ENCODE results near the gene PPARG. TPM values are rescaled to one million over a fixed set of nuclear protein-coding genes. Genes with fewer than 3 reads are reported as not detected.

Gene PPARG
- polyA plus RNA-seq, 1 of the 3 experiments (the other 2 are of a cell fraction), result 2.8 TPM

GRCh38 chr3:12278566-12278965 lies 10.3 kb upstream of the PPARG start:
- H3K9ac ChIP-seq, result no peak overlapping the region
- H3K27me3 ChIP-seq (ENCODE audit: insufficient read depth), result no peaks in the 10 kb centered on the region
- ChIA-PET CTCF (no interaction called here), POLR2A (no interaction called here)
- H3K4me2 ChIP-seq, result no peak overlapping the region
- DNase-seq, result no peak
- H3K9me3 ChIP-seq, result no peaks in the 10 kb centered on the region
- H3F3A ChIP-seq (replicated peaks; ENCODE audit: insufficient read depth), result peaks cover 3% of the 10 kb centered on the region
- no peaks in the 10 kb centered on the region for H3K9me2 ChIP-seq
- WGBS (ENCODE audit: low lambda C conversion rate), result 86% methylated on average over 3 of the region's 3 CpGs
- no peak for TF ChIP-seq RFX5 (IDR thresholded peaks at IDR 0.05; ENCODE audit: low read length)
- no peak for TF ChIP-seq SIN3A (IDR thresholded peaks at IDR 0.05; ENCODE audit: borderline replicate concordance, low read depth, low read length)
- TF ChIP-seq RCOR1 (IDR thresholded peaks at IDR 0.05; ENCODE audit: low read length), result no peak
- no peak for TF ChIP-seq TEAD4 (IDR thresholded peaks at IDR 0.05; ENCODE audit: borderline replicate concordance, insufficient read depth)
- TF ChIP-seq, protein P1, sequence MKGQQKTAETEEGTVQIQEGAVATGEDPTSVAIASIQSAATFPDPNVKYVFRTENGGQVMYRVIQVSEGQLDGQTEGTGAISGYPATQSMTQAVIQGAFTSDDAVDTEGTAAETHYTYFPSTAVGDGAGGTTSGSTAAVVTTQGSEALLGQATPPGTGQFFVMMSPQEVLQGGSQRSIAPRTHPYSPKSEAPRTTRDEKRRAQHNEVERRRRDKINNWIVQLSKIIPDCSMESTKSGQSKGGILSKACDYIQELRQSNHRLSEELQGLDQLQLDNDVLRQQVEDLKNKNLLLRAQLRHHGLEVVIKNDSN (IDR thresholded peaks at IDR 0.05; ENCODE audit: borderline replicate concordance, low read depth), result no peak
- TF ChIP-seq CTCF (IDR thresholded peaks at IDR 0.05), result no peak
- TF ChIP-seq NRF1 (IDR thresholded peaks at IDR 0.05; ENCODE audit: low read depth, low read length), result no peak
- TF ChIP-seq RXRA (IDR thresholded peaks at IDR 0.05; ENCODE audit: borderline replicate concordance, low read depth), result no peak
- no peak for TF ChIP-seq CHD2 (IDR thresholded peaks at IDR 0.05; ENCODE audit: low read length, partially characterized antibody)
- TF ChIP-seq NFIC (IDR thresholded peaks at IDR 0.05; ENCODE audit: borderline replicate concordance), result no peak
- TF ChIP-seq ELF1 (IDR thresholded peaks at IDR 0.05), result no peak
- no peak for TF ChIP-seq MXI1 (IDR thresholded peaks at IDR 0.05; ENCODE audit: low read depth, low read length)
- H3K27ac ChIP-seq (ENCODE audit: low read depth in 2 of 2, low read length in 1 of 2), result no peak overlapping the region
- no peaks in the 10 kb centered on the region for H3K79me2 ChIP-seq (ENCODE audit: insufficient read depth)
- H3K4me1 ChIP-seq (ENCODE audit: control insufficient read depth in 1 of 2, insufficient read depth in 2 of 2, low read depth in 1 of 2, low read length in 1 of 2), result no peaks in the 10 kb centered on the region
- H3K4me3 ChIP-seq (ENCODE audit: low read depth in 2 of 2, low read length in 1 of 2), result no peak overlapping the region
- H4K20me1 ChIP-seq (ENCODE audit: insufficient read depth), result no peaks in the 10 kb centered on the region
- no peak overlapping the region for H2AFZ ChIP-seq (ENCODE audit: low read depth)
- H3K36me3 ChIP-seq (replicated peaks in 1 of 2; ENCODE audit: control insufficient read depth in 1 of 2, insufficient read depth in 2 of 2, low read length in 1 of 2), result no peaks in the 10 kb centered on the region

GRCh38 chr3:12279591-12280326 lies 9.1 kb upstream of the PPARG start:
- Histone ChIP-seq H3K36me3 (replicated peaks in 1 of 2; ENCODE audit: control insufficient read depth in 1 of 2, insufficient read depth in 2 of 2, low read length in 1 of 2) (no peaks in the 10 kb centered on the region), H2AFZ (ENCODE audit: low read depth) (no peak overlapping the region), H4K20me1 (ENCODE audit: insufficient read depth) (no peaks in the 10 kb centered on the region), H3K4me3 (ENCODE audit: low read depth in 2 of 2, low read length in 1 of 2) (no peak overlapping the region), H3K4me1 (ENCODE audit: control insufficient read depth in 1 of 2, insufficient read depth in 2 of 2, low read depth in 1 of 2, low read length in 1 of 2) (no peaks in the 10 kb centered on the region), H3F3A (replicated peaks; ENCODE audit: insufficient read depth) (peaks cover 3% of the 10 kb centered on the region), H3K4me2 (no peak overlapping the region), H3K27me3 (ENCODE audit: insufficient read depth) (no peaks in the 10 kb centered on the region), H3K9ac (no peak overlapping the region), H3K27ac (ENCODE audit: low read depth in 2 of 2, low read length in 1 of 2) (no peak overlapping the region), H3K9me3 (no peaks in the 10 kb centered on the region), H3K79me2 (ENCODE audit: insufficient read depth) (no peaks in the 10 kb centered on the region), H3K9me2 (no peaks in the 10 kb centered on the region)
- ChIA-PET POLR2A (no interaction called here), CTCF (no interaction called here)
- no peak for DNase-seq
- WGBS (ENCODE audit: low lambda C conversion rate), result 92% methylated on average over 10 of the region's 10 CpGs
- TF ChIP-seq FOXJ3 (CRISPR knock-in tag; IDR thresholded peaks at IDR 0.05), result no peak
- TF ChIP-seq, protein P2, sequence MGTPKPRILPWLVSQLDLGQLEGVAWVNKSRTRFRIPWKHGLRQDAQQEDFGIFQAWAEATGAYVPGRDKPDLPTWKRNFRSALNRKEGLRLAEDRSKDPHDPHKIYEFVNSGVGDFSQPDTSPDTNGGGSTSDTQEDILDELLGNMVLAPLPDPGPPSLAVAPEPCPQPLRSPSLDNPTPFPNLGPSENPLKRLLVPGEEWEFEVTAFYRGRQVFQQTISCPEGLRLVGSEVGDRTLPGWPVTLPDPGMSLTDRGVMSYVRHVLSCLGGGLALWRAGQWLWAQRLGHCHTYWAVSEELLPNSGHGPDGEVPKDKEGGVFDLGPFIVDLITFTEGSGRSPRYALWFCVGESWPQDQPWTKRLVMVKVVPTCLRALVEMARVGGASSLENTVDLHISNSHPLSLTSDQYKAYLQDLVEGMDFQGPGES (IDR thresholded peaks at IDR 0.05; ENCODE audit: low read depth, low read length), result no peak
- TF ChIP-seq, protein P3, sequence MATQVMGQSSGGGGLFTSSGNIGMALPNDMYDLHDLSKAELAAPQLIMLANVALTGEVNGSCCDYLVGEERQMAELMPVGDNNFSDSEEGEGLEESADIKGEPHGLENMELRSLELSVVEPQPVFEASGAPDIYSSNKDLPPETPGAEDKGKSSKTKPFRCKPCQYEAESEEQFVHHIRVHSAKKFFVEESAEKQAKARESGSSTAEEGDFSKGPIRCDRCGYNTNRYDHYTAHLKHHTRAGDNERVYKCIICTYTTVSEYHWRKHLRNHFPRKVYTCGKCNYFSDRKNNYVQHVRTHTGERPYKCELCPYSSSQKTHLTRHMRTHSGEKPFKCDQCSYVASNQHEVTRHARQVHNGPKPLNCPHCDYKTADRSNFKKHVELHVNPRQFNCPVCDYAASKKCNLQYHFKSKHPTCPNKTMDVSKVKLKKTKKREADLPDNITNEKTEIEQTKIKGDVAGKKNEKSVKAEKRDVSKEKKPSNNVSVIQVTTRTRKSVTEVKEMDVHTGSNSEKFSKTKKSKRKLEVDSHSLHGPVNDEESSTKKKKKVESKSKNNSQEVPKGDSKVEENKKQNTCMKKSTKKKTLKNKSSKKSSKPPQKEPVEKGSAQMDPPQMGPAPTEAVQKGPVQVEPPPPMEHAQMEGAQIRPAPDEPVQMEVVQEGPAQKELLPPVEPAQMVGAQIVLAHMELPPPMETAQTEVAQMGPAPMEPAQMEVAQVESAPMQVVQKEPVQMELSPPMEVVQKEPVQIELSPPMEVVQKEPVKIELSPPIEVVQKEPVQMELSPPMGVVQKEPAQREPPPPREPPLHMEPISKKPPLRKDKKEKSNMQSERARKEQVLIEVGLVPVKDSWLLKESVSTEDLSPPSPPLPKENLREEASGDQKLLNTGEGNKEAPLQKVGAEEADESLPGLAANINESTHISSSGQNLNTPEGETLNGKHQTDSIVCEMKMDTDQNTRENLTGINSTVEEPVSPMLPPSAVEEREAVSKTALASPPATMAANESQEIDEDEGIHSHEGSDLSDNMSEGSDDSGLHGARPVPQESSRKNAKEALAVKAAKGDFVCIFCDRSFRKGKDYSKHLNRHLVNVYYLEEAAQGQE (IDR thresholded peaks at IDR 0.05; ENCODE audit: low read depth, low read length), result no peak
- no peak for TF ChIP-seq FOXM1 (IDR thresholded peaks at IDR 0.05; ENCODE audit: low read depth)
- TF ChIP-seq TCF12 (IDR thresholded peaks at IDR 0.05), result no peak
- no peak for TF ChIP-seq EP300 (IDR thresholded peaks at IDR 0.05; ENCODE audit: borderline replicate concordance in 1 of 2, low read depth in 1 of 2, low read length in 1 of 2)
- no peak for TF ChIP-seq SIN3A (IDR thresholded peaks at IDR 0.05; ENCODE audit: borderline replicate concordance, low read depth, low read length)
- no peak for TF ChIP-seq TEAD4 (IDR thresholded peaks at IDR 0.05; ENCODE audit: borderline replicate concordance, insufficient read depth)
- TF ChIP-seq POLR2AphosphoS5 (IDR thresholded peaks at IDR 0.05; ENCODE audit: low read depth, low read length), result no peak
- no peak for TF ChIP-seq TAF1 (IDR thresholded peaks at IDR 0.05; ENCODE audit: borderline replicate concordance, low read depth, low read length)
- TF ChIP-seq RAD21 (IDR thresholded peaks at IDR 0.05; ENCODE audit: low read length), result no peak

Data from SK-N-SH (cell line).